ENCODE results near the gene OLFM1. TPM values are rescaled to one million over a fixed set of nuclear protein-coding genes. Genes with fewer than 3 reads are reported as not detected.

Gene OLFM1
- total RNA-seq, 1 donor from 2014 or later = 8.0 TPM

DNA sequence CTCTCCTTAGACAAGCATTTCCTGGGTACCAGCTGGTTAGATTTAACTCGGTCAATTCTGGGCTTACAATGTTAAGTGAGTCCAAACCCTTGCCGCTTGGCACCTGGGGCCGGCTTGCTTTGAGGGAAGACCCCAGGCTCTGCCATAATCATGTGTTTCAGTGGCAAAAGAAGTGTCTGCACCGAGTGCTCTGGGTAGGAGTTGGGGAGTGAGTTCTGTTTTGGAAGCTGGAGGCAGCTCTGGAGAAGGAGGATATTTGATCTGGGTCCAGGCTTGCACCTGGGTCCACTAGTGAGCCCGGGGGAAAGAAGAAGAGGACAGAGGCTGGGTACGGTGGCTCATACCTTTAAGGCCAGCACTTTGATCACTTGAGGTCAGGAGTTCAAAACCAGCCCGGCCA lies 8.4 kb upstream of the OLFM1 start:
- DNase-seq (ENCODE audit: extremely low spot score, unreplicated experiment) = no peak
- H3K4me3 Mint-ChIP-seq = no peak overlapping the region
- no peaks in the 10 kb centered on the region for H3K4me1 Mint-ChIP-seq (ENCODE audit: unreplicated experiment)
- H3K36me3 Mint-ChIP-seq = no peaks in the 10 kb centered on the region
- H3K27ac Mint-ChIP-seq = no peak overlapping the region
- H3K9me3 Mint-ChIP-seq = no peaks in the 10 kb centered on the region
- TF ChIP-seq, protein P1, sequence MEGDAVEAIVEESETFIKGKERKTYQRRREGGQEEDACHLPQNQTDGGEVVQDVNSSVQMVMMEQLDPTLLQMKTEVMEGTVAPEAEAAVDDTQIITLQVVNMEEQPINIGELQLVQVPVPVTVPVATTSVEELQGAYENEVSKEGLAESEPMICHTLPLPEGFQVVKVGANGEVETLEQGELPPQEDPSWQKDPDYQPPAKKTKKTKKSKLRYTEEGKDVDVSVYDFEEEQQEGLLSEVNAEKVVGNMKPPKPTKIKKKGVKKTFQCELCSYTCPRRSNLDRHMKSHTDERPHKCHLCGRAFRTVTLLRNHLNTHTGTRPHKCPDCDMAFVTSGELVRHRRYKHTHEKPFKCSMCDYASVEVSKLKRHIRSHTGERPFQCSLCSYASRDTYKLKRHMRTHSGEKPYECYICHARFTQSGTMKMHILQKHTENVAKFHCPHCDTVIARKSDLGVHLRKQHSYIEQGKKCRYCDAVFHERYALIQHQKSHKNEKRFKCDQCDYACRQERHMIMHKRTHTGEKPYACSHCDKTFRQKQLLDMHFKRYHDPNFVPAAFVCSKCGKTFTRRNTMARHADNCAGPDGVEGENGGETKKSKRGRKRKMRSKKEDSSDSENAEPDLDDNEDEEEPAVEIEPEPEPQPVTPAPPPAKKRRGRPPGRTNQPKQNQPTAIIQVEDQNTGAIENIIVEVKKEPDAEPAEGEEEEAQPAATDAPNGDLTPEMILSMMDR (conservative IDR thresholded peaks at IDR 0.05) = no peak
- peaks cover 74% of the 10 kb centered on the region for H3K27me3 Mint-ChIP-seq

- H3K27ac Mint-ChIP-seq = no peak overlapping the region
- no peak for DNase-seq (ENCODE audit: extremely low spot score, unreplicated experiment)
- TF ChIP-seq, protein P1 (conservative IDR thresholded peaks at IDR 0.05) = no peak
- H3K4me3 Mint-ChIP-seq = no peak overlapping the region
- H3K9me3 Mint-ChIP-seq = no peaks in the 10 kb centered on the region
- H3K4me1 Mint-ChIP-seq (ENCODE audit: unreplicated experiment) = no peaks in the 10 kb centered on the region
- peaks cover 77% of the 10 kb centered on the region for H3K27me3 Mint-ChIP-seq
- H3K36me3 Mint-ChIP-seq = no peaks in the 10 kb centered on the region
Measured at GRCh38 chr9:135079676-135080075, 7.8 kb upstream of the OLFM1 start.

- H3K36me3 Mint-ChIP-seq = no peaks in the 10 kb centered on the region
- H3K9me3 Mint-ChIP-seq = no peaks in the 10 kb centered on the region
- H3K4me1 Mint-ChIP-seq (ENCODE audit: unreplicated experiment) = no peaks in the 10 kb centered on the region
- no peak for DNase-seq (ENCODE audit: extremely low spot score, unreplicated experiment)
- H3K27me3 Mint-ChIP-seq = peaks cover 81% of the 10 kb centered on the region
- no peak overlapping the region for H3K4me3 Mint-ChIP-seq
- no peak overlapping the region for H3K27ac Mint-ChIP-seq
- TF ChIP-seq, protein P1 (conservative IDR thresholded peaks at IDR 0.05) = no peak
Measured at GRCh38 chr9:135080286-135081263, 6.9 kb upstream of the OLFM1 start.

GRCh38 chr9:135081264-135081660 lies 6.2 kb upstream of the OLFM1 start:
- no peak overlapping the region for H3K27ac Mint-ChIP-seq
- peaks cover 84% of the 10 kb centered on the region for H3K27me3 Mint-ChIP-seq
- no peaks in the 10 kb centered on the region for H3K36me3 Mint-ChIP-seq
- H3K9me3 Mint-ChIP-seq = no peaks in the 10 kb centered on the region
- TF ChIP-seq, protein P1 (conservative IDR thresholded peaks at IDR 0.05) = no peak
- H3K4me3 Mint-ChIP-seq = no peak overlapping the region
- peaks cover 6% of the 10 kb centered on the region for H3K4me1 Mint-ChIP-seq (ENCODE audit: unreplicated experiment)
- DNase-seq (ENCODE audit: extremely low spot score, unreplicated experiment) = no peak

DNA sequence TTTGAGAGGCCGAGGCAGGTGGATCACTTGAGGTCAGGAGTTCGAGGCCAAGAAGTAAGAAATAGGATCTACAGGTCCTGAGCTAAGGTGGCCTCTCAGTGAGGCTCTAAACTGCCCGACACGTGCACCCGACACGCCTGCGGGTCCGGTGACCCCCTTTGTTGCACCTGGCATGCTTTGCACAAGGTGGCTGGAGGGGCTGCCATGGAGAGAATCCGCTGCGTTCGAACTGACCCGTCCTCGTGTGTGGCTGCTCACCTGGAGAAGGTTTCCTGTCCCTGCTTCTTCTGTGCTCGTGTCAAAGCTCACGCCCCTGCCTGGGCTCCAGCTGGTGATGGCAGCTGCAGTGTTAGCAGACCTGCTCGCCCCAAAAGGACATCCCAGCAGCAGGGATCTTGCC lies 5.7 kb upstream of the OLFM1 start:
- Mint-ChIP-seq H3K9me3 (no peaks in the 10 kb centered on the region), H3K4me3 (no peak overlapping the region), H3K27me3 (peaks cover 84% of the 10 kb centered on the region), H3K27ac (no peak overlapping the region), H3K4me1 (ENCODE audit: unreplicated experiment) (peaks cover 7% of the 10 kb centered on the region), H3K36me3 (no peaks in the 10 kb centered on the region)
- DNase-seq (ENCODE audit: extremely low spot score, unreplicated experiment) = no peak
- TF ChIP-seq, protein P1 (conservative IDR thresholded peaks at IDR 0.05) = no peak

All from type B pancreatic cell (in vitro differentiated cells).